GM12878 (cell line): ENCODE results near the gene ATXN3. TPM values are rescaled to one million over a fixed set of nuclear protein-coding genes. Genes with fewer than 3 reads are reported as not detected.

Experiments used
- ATAC-seq: fragments of 200-7000 bp; cut with Tn5 transposase; 3 replicates; pipeline ENCODE4 v1.9.1; 2020; ENCODE audit warnings: mild to moderate bottlenecking, moderate library complexity
- BruUV-seq: library from RNA; stranded (reverse); fragments of 400-500 nt; replicated peaks from 2 replicates; lab custom pipeline; 2021; lab: Mats Ljungman, UMichigan
- CTCF ChIA-PET: fragments of 300-600 bp; sonication (Branson Sonifier 250); formaldehyde crosslinking; extraction: SDS; loops from one replicate; lab custom pipeline; 2021; ENCODE audit warnings: inconsistent platforms; lab: Yijun Ruan, JAX
- POLR2A ChIA-PET: fragments of 350-600 bp; formaldehyde crosslinking; extraction: SDS; loops from one replicate; lab custom pipeline; 2021; ENCODE audit warnings: inconsistent platforms; lab: Charles Lee
- RAD21 ChIA-PET: fragments of 300-600 bp; sonication (Branson Sonifier 250); formaldehyde crosslinking; loops from one replicate; lab custom pipeline; 2023; ENCODE audit warnings: antibody characterized with exemption; ENCODE audit not compliant: unreplicated experiment; lab: Charles Lee
- SMC1A ChIA-PET: fragments of 300-600 bp; sonication (Branson Sonifier 250); formaldehyde crosslinking; loops from one replicate; lab custom pipeline; 2023; ENCODE audit not compliant: unreplicated experiment, uncharacterized antibody; lab: Charles Lee
- DNase-seq: peaks from one replicate; pipeline ENCODE4 v3.0.0-alpha.2; 2011; ENCODE audit warnings: low read depth, low spot score
- FAIRE-seq: peaks from 3 replicates; lab custom pipeline; 2011; peaks lifted over from hg19 to GRCh38; lab: Jason Lieb, UNC
- H2AFZ ChIP-seq: 2 replicates; pipeline ENCODE4 v1.6.0; 2011; ENCODE audit warnings: low read depth, low read length, control low read depth; ENCODE audit not compliant: control insufficient read depth
- H3K27ac ChIP-seq: 2 replicates; pipeline ENCODE4 v1.5.1; 2011; ENCODE audit warnings: control low read depth; ENCODE audit not compliant: control insufficient read depth, insufficient read depth
- H3K27me3 ChIP-seq, 2 experiments: replicated peaks in 1 of 2; 2 replicates each; pipeline versions ENCODE4 v1.6.0 to v1.6.1; 2011; ENCODE audit warnings: low read length in 1 of 2; ENCODE audit not compliant: control insufficient read depth in 2 of 2, insufficient read depth in 2 of 2
- H3K36me3 ChIP-seq, 2 experiments: 2 replicates each; pipeline ENCODE4 v1.5.1; 2011; ENCODE audit warnings: low read length in 1 of 2; ENCODE audit not compliant: control insufficient read depth in 2 of 2, insufficient read depth in 2 of 2
- H3K4me1 ChIP-seq: 2 replicates; pipeline ENCODE4 v1.6.1; 2011; ENCODE audit warnings: mild to moderate bottlenecking, low read length, moderate library complexity, mixed read lengths; ENCODE audit not compliant: control insufficient read depth, insufficient read depth
- H3K4me2 ChIP-seq: 2 replicates; pipeline ENCODE4 v1.6.0; 2011; ENCODE audit warnings: control low read depth; ENCODE audit not compliant: control insufficient read depth, insufficient read depth
- H3K4me3 ChIP-seq: fragments of 200-600 bp; sonication (generic); 2 replicates; pipeline ENCODE4 v1.5.1; 2016
- H3K79me2 ChIP-seq: 2 replicates; pipeline ENCODE4 v1.6.0; 2011; ENCODE audit warnings: low read length; ENCODE audit not compliant: control insufficient read depth, insufficient read depth
- H3K9ac ChIP-seq: 2 replicates; pipeline ENCODE4 v1.8.0; 2011; ENCODE audit warnings: low read length, control low read depth, mixed read lengths; ENCODE audit not compliant: control insufficient read depth, insufficient read depth
- H3K9me3 ChIP-seq: replicated peaks from 3 replicates; pipeline ENCODE4 v1.5.1; 2011; ENCODE audit warnings: mild to moderate bottlenecking, low read length; ENCODE audit not compliant: control insufficient read depth, insufficient read depth
- H4K20me1 ChIP-seq: 2 replicates; pipeline ENCODE4 v1.6.0; 2011; ENCODE audit not compliant: control insufficient read depth, insufficient read depth
- CEBPB ChIP-seq, 2 experiments: fragments of 150-350 bp in 1 of 2; IDR thresholded peaks; 2 replicates each; pipeline ENCODE4 v1.6.1; 2012 to 2014; ENCODE audit warnings: low read depth in 2 of 2, low read length in 2 of 2, borderline replicate concordance in 1 of 2, inconsistent platforms in 1 of 2
- CHD1 ChIP-seq: IDR thresholded peaks from 2 replicates; pipeline ENCODE4 v1.6.1; 2012; ENCODE audit warnings: low read depth, low read length, improper control_type of control experiment
- NRF1 ChIP-seq: conservative IDR thresholded peaks from 2 replicates; pipeline ENCODE4 v1.6.1; 2011; ENCODE audit warnings: mild to moderate bottlenecking, low read depth, low read length, improper control_type of control experiment
- RAD51 ChIP-seq: fragments of 450-650 bp; IDR thresholded peaks from 2 replicates; pipeline ENCODE4 v1.6.1; 2016; ENCODE audit warnings: moderate library complexity, mild to moderate bottlenecking, inconsistent platforms
- SMC3 ChIP-seq: IDR thresholded peaks from 2 replicates; pipeline ENCODE4 v1.6.1; 2011; ENCODE audit warnings: low read length, improper control_type of control experiment, borderline replicate concordance
- STAT1 ChIP-seq: fragments of 450-650 bp; conservative IDR thresholded peaks from 2 replicates; pipeline ENCODE4 v1.6.1; 2014; ENCODE audit warnings: antibody characterized with exemption, mild to moderate bottlenecking
- ZNF217 ChIP-seq: fragments of 450-650 bp; IDR thresholded peaks from 2 replicates; pipeline ENCODE4 v1.6.1; 2017; ENCODE audit warnings: antibody characterized with exemption, mild to moderate bottlenecking
- WGBS: methylation state at CpG from one replicate; pipeline ENCODE4 v1.1.6; 2016; ENCODE audit warnings: low lambda C conversion rate; ENCODE audit not compliant: insufficient replicate concordance, insufficient coverage; ENCODE audit errors: missing lambda C conversion rate; 5-methylcytosine and 5-hydroxymethylcytosine counted together
- in situ Hi-C: fragments of 300-500 bp; cut with MboI; formaldehyde crosslinking; loops from 9 replicates; pipeline ENCODE4 v1.14.3; 2018; ENCODE audit warnings: mixed read lengths
- intact Hi-C: fragments of 100-400 bp; cut with micrococcal nuclease; formaldehyde crosslinking; loops from one replicate; pipeline ENCODE4 v1.14.2; 2022; ENCODE audit not compliant: unreplicated experiment
- polyA plus RNA-seq, 11 experiments: library from polyadenylated mRNA; depleted of rRNA in 4 of 11; unstranded in 6 of 11; stranded (reverse) in 5 of 11; fragments of >200 nt; fragmentation: Nextera tagmentation in 4 of 11; fragmentation: Illumina TruSeq in 1 of 11; extraction: Ambion mirVana in 4 of 11; extraction: Trizol in 1 of 11; gene quantifications; 1 replicate in 1 of 11; 2 replicates in 10 of 11; pipeline versions ENCODE4 v1.2.1 to v1.2.3, GENCODE V29; 2011 to 2016; ENCODE audit warnings: inconsistent platforms in 2 of 11, missing spikeins in 2 of 11, low read depth in 1 of 11
- total RNA-seq, 4 experiments: library from RNA; depleted of rRNA in 3 of 4; stranded (reverse); fragments of >200 nt in 3 of 4; fragmentation: Illumina TruSeq in 1 of 4; extraction: Trizol in 1 of 4; gene quantifications; 2 replicates each; pipeline versions ENCODE4 v1.2.1 to v1.2.3, GENCODE V29; 2013 to 2021
- TF ChIP-seq, protein P1 (sequence below): fragments of 450-650 bp; formaldehyde crosslinking; IDR thresholded peaks from 2 replicates; pipeline ENCODE4 v1.5.0; 2022; ENCODE audit warnings: mild to moderate bottlenecking, missing genetic modification characterization
- TF ChIP-seq, protein P2 (sequence below): fragments of 450-650 bp; IDR thresholded peaks from 2 replicates; pipeline ENCODE4 v1.6.1; 2016; ENCODE audit warnings: mild to moderate bottlenecking, moderate library complexity, borderline replicate concordance
- TF ChIP-seq, protein P3 (sequence below): fragments of 450-650 bp; formaldehyde crosslinking; IDR thresholded peaks from 2 replicates; pipeline ENCODE4 v1.4.0; 2020; ENCODE audit warnings: mild to moderate bottlenecking, moderate library complexity

Gene ATXN3
- total and polyA plus RNA-seq, 10 of the 15 experiments (the other 5 are each of a cell fraction or from before 2014, with no cell fraction given): 15.1 to 27.3 (median 19.2) TPM

GRCh38 chr14:92039719-92040430, 66.5 kb downstream of the ATXN3 start, which contains the start of gene TRIP11:
Gene TRIP11, minus strand, starts transcription at chr14:92040059. Its CDS starts 374 bp downstream, at chr14:92039685.
- Histone ChIP-seq H3K36me3 (no peaks in the 10 kb centered on the region), H3K4me3 (peak within 1 kb of the TSS; percentile 82), H3K27ac (peak within 1 kb of the TSS; percentile 99), H4K20me1 (no peaks in the 10 kb centered on the region), H3K9ac (peak within 1 kb of the TSS; percentile 100), H2AFZ (peak within 1 kb of the TSS; percentile 97), H3K4me1 (no peaks in the 10 kb centered on the region), H3K4me2 (peak within 1 kb of the TSS; percentile 96), H3K9me3 (no peaks in the 10 kb centered on the region; the same call in 1 of the 3 replicates), H3K27me3 (no peaks in the 10 kb centered on the region), H3K79me2 (peaks cover 56% of the 10 kb centered on the region)
- ChIA-PET CTCF (interaction anchor here (1.0 to 2.2 kb wide), 4 partner anchors 14 to 66 kb away, joined by 3 to 12 read pairs (median 4); partner anchors contain the start of gene ATXN3), RAD21 (interaction anchor here (0.6 to 2.0 kb wide), 7 partner anchors 16 to 531 kb away, joined by 3 to 6 read pairs (median 3); partner anchors contain the start of genes ATXN3, CPSF2 and NDUFB1), SMC1A (interaction anchor here (0.6 to 1.4 kb wide), 10 partner anchors 8 to 651 kb away, joined by 3 to 7 read pairs (median 3); no protein-coding TSS in a partner anchor), POLR2A (interaction anchor here (0.6 to 1.8 kb wide), 6 partner anchors 10 to 637 kb away, joined by 3 to 8 read pairs (median 3); partner anchors contain the start of genes ATXN3, CPSF2 and NDUFB1)
- no peak for FAIRE-seq
- ATAC-seq: peak; percentile 98
- in situ Hi-C loops: no loop called here
- under 1% methylated on average over 57 of the region's 57 CpGs for WGBS
- DNase-seq: peak; percentile 72
- intact Hi-C loops: loop anchor here (5.0 kb wide), 2 partner anchors 67 to 528 kb away; partner anchors contain the start of genes ATXN3 and PPP4R3A
- BruUV-seq: no TSS peak
- TF ChIP-seq, protein P1, sequence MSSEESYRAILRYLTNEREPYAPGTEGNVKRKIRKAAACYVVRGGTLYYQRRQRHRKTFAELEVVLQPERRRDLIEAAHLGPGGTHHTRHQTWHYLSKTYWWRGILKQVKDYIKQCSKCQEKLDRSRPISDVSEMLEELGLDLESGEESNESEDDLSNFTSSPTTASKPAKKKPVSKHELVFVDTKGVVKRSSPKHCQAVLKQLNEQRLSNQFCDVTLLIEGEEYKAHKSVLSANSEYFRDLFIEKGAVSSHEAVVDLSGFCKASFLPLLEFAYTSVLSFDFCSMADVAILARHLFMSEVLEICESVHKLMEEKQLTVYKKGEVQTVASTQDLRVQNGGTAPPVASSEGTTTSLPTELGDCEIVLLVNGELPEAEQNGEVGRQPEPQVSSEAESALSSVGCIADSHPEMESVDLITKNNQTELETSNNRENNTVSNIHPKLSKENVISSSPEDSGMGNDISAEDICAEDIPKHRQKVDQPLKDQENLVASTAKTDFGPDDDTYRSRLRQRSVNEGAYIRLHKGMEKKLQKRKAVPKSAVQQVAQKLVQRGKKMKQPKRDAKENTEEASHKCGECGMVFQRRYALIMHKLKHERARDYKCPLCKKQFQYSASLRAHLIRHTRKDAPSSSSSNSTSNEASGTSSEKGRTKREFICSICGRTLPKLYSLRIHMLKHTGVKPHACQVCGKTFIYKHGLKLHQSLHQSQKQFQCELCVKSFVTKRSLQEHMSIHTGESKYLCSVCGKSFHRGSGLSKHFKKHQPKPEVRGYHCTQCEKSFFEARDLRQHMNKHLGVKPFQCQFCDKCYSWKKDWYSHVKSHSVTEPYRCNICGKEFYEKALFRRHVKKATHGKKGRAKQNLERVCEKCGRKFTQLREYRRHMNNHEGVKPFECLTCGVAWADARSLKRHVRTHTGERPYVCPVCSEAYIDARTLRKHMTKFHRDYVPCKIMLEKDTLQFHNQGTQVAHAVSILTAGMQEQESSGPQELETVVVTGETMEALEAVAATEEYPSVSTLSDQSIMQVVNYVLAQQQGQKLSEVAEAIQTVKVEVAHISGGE: no peak
- TF ChIP-seq RAD51: no peak
- TF ChIP-seq ZNF217: no peak
- peak; percentile 18; the same call in 1 of the 2 replicates for TF ChIP-seq SMC3
- TF ChIP-seq NRF1: no peak
- TF ChIP-seq CHD1: 0 out of 2 replicates have a peak, but pooled peaks have one; percentile 71
- TF ChIP-seq, protein P2, sequence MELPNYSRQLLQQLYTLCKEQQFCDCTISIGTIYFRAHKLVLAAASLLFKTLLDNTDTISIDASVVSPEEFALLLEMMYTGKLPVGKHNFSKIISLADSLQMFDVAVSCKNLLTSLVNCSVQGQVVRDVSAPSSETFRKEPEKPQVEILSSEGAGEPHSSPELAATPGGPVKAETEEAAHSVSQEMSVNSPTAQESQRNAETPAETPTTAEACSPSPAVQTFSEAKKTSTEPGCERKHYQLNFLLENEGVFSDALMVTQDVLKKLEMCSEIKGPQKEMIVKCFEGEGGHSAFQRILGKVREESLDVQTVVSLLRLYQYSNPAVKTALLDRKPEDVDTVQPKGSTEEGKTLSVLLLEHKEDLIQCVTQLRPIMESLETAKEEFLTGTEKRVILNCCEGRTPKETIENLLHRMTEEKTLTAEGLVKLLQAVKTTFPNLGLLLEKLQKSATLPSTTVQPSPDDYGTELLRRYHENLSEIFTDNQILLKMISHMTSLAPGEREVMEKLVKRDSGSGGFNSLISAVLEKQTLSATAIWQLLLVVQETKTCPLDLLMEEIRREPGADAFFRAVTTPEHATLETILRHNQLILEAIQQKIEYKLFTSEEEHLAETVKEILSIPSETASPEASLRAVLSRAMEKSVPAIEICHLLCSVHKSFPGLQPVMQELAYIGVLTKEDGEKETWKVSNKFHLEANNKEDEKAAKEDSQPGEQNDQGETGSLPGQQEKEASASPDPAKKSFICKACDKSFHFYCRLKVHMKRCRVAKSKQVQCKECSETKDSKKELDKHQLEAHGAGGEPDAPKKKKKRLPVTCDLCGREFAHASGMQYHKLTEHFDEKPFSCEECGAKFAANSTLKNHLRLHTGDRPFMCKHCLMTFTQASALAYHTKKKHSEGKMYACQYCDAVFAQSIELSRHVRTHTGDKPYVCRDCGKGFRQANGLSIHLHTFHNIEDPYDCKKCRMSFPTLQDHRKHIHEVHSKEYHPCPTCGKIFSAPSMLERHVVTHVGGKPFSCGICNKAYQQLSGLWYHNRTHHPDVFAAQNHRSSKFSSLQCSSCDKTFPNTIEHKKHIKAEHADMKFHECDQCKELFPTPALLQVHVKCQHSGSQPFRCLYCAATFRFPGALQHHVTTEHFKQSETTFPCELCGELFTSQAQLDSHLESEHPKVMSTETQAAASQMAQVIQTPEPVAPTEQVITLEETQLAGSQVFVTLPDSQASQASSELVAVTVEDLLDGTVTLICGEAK: peak; percentile 70; the same call in 1 of the 2 replicates
- TF ChIP-seq CEBPB (IDR thresholded peaks at IDR 0.05; ENCODE audit: borderline replicate concordance in 1 of 2, low read depth in 2 of 2, low read length in 2 of 2): 0 out of 4 replicates have a peak, but pooled peaks of 1 of the 2 experiments have one; percentile 19
- TF ChIP-seq STAT1: no peak
- TF ChIP-seq, protein P3, sequence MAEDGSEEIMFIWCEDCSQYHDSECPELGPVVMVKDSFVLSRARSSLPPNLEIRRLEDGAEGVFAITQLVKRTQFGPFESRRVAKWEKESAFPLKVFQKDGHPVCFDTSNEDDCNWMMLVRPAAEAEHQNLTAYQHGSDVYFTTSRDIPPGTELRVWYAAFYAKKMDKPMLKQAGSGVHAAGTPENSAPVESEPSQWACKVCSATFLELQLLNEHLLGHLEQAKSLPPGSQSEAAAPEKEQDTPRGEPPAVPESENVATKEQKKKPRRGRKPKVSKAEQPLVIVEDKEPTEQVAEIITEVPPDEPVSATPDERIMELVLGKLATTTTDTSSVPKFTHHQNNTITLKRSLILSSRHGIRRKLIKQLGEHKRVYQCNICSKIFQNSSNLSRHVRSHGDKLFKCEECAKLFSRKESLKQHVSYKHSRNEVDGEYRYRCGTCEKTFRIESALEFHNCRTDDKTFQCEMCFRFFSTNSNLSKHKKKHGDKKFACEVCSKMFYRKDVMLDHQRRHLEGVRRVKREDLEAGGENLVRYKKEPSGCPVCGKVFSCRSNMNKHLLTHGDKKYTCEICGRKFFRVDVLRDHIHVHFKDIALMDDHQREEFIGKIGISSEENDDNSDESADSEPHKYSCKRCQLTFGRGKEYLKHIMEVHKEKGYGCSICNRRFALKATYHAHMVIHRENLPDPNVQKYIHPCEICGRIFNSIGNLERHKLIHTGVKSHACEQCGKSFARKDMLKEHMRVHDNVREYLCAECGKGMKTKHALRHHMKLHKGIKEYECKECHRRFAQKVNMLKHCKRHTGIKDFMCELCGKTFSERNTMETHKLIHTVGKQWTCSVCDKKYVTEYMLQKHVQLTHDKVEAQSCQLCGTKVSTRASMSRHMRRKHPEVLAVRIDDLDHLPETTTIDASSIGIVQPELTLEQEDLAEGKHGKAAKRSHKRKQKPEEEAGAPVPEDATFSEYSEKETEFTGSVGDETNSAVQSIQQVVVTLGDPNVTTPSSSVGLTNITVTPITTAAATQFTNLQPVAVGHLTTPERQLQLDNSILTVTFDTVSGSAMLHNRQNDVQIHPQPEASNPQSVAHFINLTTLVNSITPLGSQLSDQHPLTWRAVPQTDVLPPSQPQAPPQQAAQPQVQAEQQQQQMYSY (CRISPR knock-in tag): no peak
